ENCODE measurements around the gene NHEJ1.

Gene NHEJ1

GRCh38 chr2:219119422-219120043, 41.1 kb downstream of the NHEJ1 start:
- Histone ChIP-seq H3K36me3 (ENCODE audit: control insufficient read depth, insufficient read depth, low read length) (no peaks in the 10 kb centered on the region), H3K9me3 (ENCODE audit: control insufficient read depth, low read length) (no peaks in the 10 kb centered on the region), H3K27ac (no peak overlapping the region), H3K4me3 (ENCODE audit: low read depth, low read length) (no peak overlapping the region), H3K9ac (no peak overlapping the region), H3K79me2 (peaks cover 7% of the 10 kb centered on the region), H3K27me3 (ENCODE audit: control insufficient read depth, insufficient read depth, low read length) (no peaks in the 10 kb centered on the region), H2AFZ (no peak overlapping the region), H3K4me1 (peaks cover 7% of the 10 kb centered on the region), H3K4me2 (ENCODE audit: low read length) (no peak overlapping the region)
- peak; percentile 80 for TF ChIP-seq CTCF (IDR thresholded peaks at IDR 0.05)

GRCh38 chr2:219118504-219118903, 42.1 kb downstream of the NHEJ1 start:
- H3K9ac ChIP-seq = no peak overlapping the region
- peaks cover 7% of the 10 kb centered on the region for H3K4me1 ChIP-seq
- H3K36me3 ChIP-seq (ENCODE audit: control insufficient read depth, insufficient read depth, low read length) = no peaks in the 10 kb centered on the region
- no peaks in the 10 kb centered on the region for H3K9me3 ChIP-seq (ENCODE audit: control insufficient read depth, low read length)
- H3K4me3 ChIP-seq (ENCODE audit: low read depth, low read length) = no peak overlapping the region
- no peak for TF ChIP-seq CTCF (IDR thresholded peaks at IDR 0.05)
- H3K27me3 ChIP-seq (ENCODE audit: control insufficient read depth, insufficient read depth, low read length) = no peaks in the 10 kb centered on the region
- no peak overlapping the region for H3K27ac ChIP-seq
- peaks cover 7% of the 10 kb centered on the region for H3K79me2 ChIP-seq
- no peak overlapping the region for H2AFZ ChIP-seq
- no peak overlapping the region for H3K4me2 ChIP-seq (ENCODE audit: low read length)

- Histone ChIP-seq H3K9me3 (ENCODE audit: control insufficient read depth, low read length) (no peaks in the 10 kb centered on the region), H3K79me2 (peaks cover 7% of the 10 kb centered on the region), H3K27me3 (ENCODE audit: control insufficient read depth, insufficient read depth, low read length) (no peaks in the 10 kb centered on the region), H3K36me3 (ENCODE audit: control insufficient read depth, insufficient read depth, low read length) (no peaks in the 10 kb centered on the region), H3K9ac (no peak overlapping the region), H3K27ac (no peak overlapping the region), H3K4me3 (ENCODE audit: low read depth, low read length) (no peak overlapping the region), H3K4me1 (no peaks in the 10 kb centered on the region), H3K4me2 (ENCODE audit: low read length) (no peak overlapping the region), H2AFZ (no peak overlapping the region)
- TF ChIP-seq CTCF (IDR thresholded peaks at IDR 0.05) = no peak
Observed at GRCh38 chr2:219116776-219117646, 43.6 kb downstream of the NHEJ1 start.

GRCh38 chr2:219112651-219113338, 47.8 kb downstream of the NHEJ1 start:
- Histone ChIP-seq H3K4me2 (ENCODE audit: low read length) (no peak overlapping the region), H2AFZ (no peak overlapping the region), H3K27me3 (ENCODE audit: control insufficient read depth, insufficient read depth, low read length) (no peaks in the 10 kb centered on the region), H3K79me2 (no peaks in the 10 kb centered on the region), H3K36me3 (ENCODE audit: control insufficient read depth, insufficient read depth, low read length) (no peaks in the 10 kb centered on the region), H3K9me3 (ENCODE audit: control insufficient read depth, low read length) (no peaks in the 10 kb centered on the region), H3K9ac (no peak overlapping the region), H3K27ac (no peak overlapping the region), H3K4me3 (ENCODE audit: low read depth, low read length) (no peak overlapping the region), H3K4me1 (no peaks in the 10 kb centered on the region)
- TF ChIP-seq CTCF (IDR thresholded peaks at IDR 0.05) = no peak
